EH (cell line): Measurements from ENCODE around the gene INAVA.

Experiments used
- DNase-seq: peaks from one replicate; pipeline ENCODE4 v3.0.0-alpha.2; 2015; ENCODE audit warnings: low read depth

Gene INAVA

GRCh38 chr1:200894712-200895442 is at the start of gene INAVA:
Gene INAVA, plus strand, starts transcription at chr1:200894900. Its CDS starts 3,501 bp downstream, at chr1:200898401.
- no peak for DNase-seq

GRCh38 chr1:200845360-200845759 is 49.3 kb upstream of the INAVA start:
- DNase-seq = no peak

- no peak for DNase-seq
Measured at GRCh38 chr1:200846398-200846797, 48.3 kb upstream of the INAVA start.

- DNase-seq = no peak
Measured at GRCh38 chr1:200849430-200849829, 45.3 kb upstream of the INAVA start.

GRCh38 chr1:200850554-200850953 is 44.1 kb upstream of the INAVA start:
- no peak for DNase-seq

GRCh38 chr1:200856716-200857357 is 37.9 kb upstream of the INAVA start:
- DNase-seq = peak; percentile 82

- DNase-seq = no peak
Measured at GRCh38 chr1:200857804-200858203, 36.9 kb upstream of the INAVA start.

- no peak for DNase-seq
Measured at GRCh38 chr1:200861937-200862647, 32.6 kb upstream of the INAVA start.

GRCh38 chr1:200862713-200863415 is 31.8 kb upstream of the INAVA start:
- DNase-seq = no peak

- no peak for DNase-seq
Measured at GRCh38 chr1:200866116-200866515, 28.6 kb upstream of the INAVA start.

GRCh38 chr1:200866521-200866920 is 28.2 kb upstream of the INAVA start:
- no peak for DNase-seq

GRCh38 chr1:200867018-200867811 is 27.5 kb upstream of the INAVA start:
- peak; percentile 35 for DNase-seq

GRCh38 chr1:200869376-200869752 is 25.3 kb upstream of the INAVA start:
- no peak for DNase-seq

GRCh38 chr1:200869753-200870391 is 24.8 kb upstream of the INAVA start:
- DNase-seq = no peak

GRCh38 chr1:200872446-200873115 is 22.1 kb upstream of the INAVA start, which contains the start of gene GPR25:
Gene GPR25, plus strand, starts transcription at chr1:200872981. Its CDS starts 57 bp downstream, at chr1:200873038.
- no peak for DNase-seq

- DNase-seq = no peak
Measured at GRCh38 chr1:200873116-200873670, 21.5 kb upstream of the INAVA start.

GRCh38 chr1:200873671-200874397 is 20.9 kb upstream of the INAVA start:
- no peak for DNase-seq

GRCh38 chr1:200874694-200875093 is 20.0 kb upstream of the INAVA start:
- DNase-seq = no peak

- no peak for DNase-seq
Measured at GRCh38 chr1:200875416-200875815, 19.3 kb upstream of the INAVA start.
